Measurements from ENCODE around the gene CACNB2. TPM values are rescaled to one million over a fixed set of nuclear protein-coding genes. Genes with fewer than 3 reads are reported as not detected.

Gene CACNB2
- total and polyA plus RNA-seq, 2 of the 13 experiments (the other 11 are each of a cell fraction or from before 2014, with no cell fraction given) = not detected

GRCh38 chr10:18368273-18368672, 228.0 kb downstream of the CACNB2 start:
- Histone ChIP-seq H3K4me3 (replicated peaks in 1 of 3; ENCODE audit: insufficient read depth in 1 of 3, low read depth in 2 of 3, low read length in 3 of 3) (no peak overlapping the region), H3K36me3 (replicated peaks in 1 of 2; ENCODE audit: control insufficient read depth in 1 of 2, insufficient read depth in 2 of 2, low read length in 2 of 2) (no peaks in the 10 kb centered on the region), H3K4me2 (ENCODE audit: low read depth, low read length) (no peak overlapping the region), H3K27me3 (ENCODE audit: control insufficient read depth in 1 of 2, insufficient read depth in 2 of 2, low read length in 2 of 2) (no peaks in the 10 kb centered on the region), H4K20me1 (ENCODE audit: insufficient read depth, low read length) (no peaks in the 10 kb centered on the region), H3K9ac (ENCODE audit: insufficient read depth, low read depth, low read length) (no peak overlapping the region), H3K4me1 (ENCODE audit: insufficient read depth, low read length) (no peaks in the 10 kb centered on the region), H3K79me2 (ENCODE audit: insufficient read depth, low read length) (no peaks in the 10 kb centered on the region), H3K27ac (ENCODE audit: extremely low read length, insufficient read depth, low read length) (no peak overlapping the region), H2AFZ (ENCODE audit: low read length) (no peak overlapping the region), H3K9me3 (ENCODE audit: low read length) (no peaks in the 10 kb centered on the region)
- in situ Hi-C loops (cut with HindIII; ENCODE audit: extremely low pct_ligation_motif_present, low pct_unique_long_range_greater_than_20kb) = no loop called here
- intact Hi-C loops (cut with micrococcal nuclease; ENCODE audit: unreplicated experiment) = no loop called here
- ChIA-PET CTCF (ENCODE audit: low intra/inter-chr PET ratio, low total read pairs) (no interaction called here), POLR2A (no interaction called here)
- WGBS (ENCODE audit: low lambda C conversion rate) = 8% methylated on average over 3 of the region's 3 CpGs
- no peak for TF ChIP-seq KDM3A (CRISPR knock-in tag; IDR thresholded peaks at IDR 0.05; ENCODE audit: low read depth)
- no peak for TF ChIP-seq ZSCAN22 (CRISPR knock-in tag; IDR thresholded peaks at IDR 0.05)
- TF ChIP-seq ZNF589 (CRISPR knock-in tag; conservative IDR thresholded peaks at IDR 0.05) = no peak
- no peak for TF ChIP-seq CCDC6 (CRISPR knock-in tag; IDR thresholded peaks at IDR 0.05)
- TF ChIP-seq SOX13 (IDR thresholded peaks at IDR 0.05) = no peak
- TF ChIP-seq SOX13 (CRISPR knock-in tag; conservative IDR thresholded peaks at IDR 0.05 in 1 of 2, IDR thresholded peaks at IDR 0.05 in 1 of 2) = no peak
- TF ChIP-seq ZFP1 (CRISPR knock-in tag; IDR thresholded peaks at IDR 0.05) = no peak
- TF ChIP-seq ZNF263 (CRISPR knock-in tag; IDR thresholded peaks at IDR 0.05) = no peak
- TF ChIP-seq TERF1 (CRISPR knock-in tag; IDR thresholded peaks at IDR 0.05) = no peak
- TF ChIP-seq ZNF775 (CRISPR knock-in tag; IDR thresholded peaks at IDR 0.05; ENCODE audit: borderline replicate concordance) = no peak
- TF ChIP-seq GZF1 (CRISPR knock-in tag; IDR thresholded peaks at IDR 0.05) = no peak
- no peak for TF ChIP-seq TBL1XR1 (IDR thresholded peaks at IDR 0.05; ENCODE audit: borderline replicate concordance, low read length, partially characterized antibody)
- TF ChIP-seq ZSCAN31 (CRISPR knock-in tag; IDR thresholded peaks at IDR 0.05; ENCODE audit: low read depth) = no peak
- TF ChIP-seq ELF3 (CRISPR knock-in tag; IDR thresholded peaks at IDR 0.05) = no peak
- TF ChIP-seq NFE2L2 (IDR thresholded peaks at IDR 0.05; ENCODE audit: low read length) = no peak
- TF ChIP-seq SNAPC2 (CRISPR knock-in tag; IDR thresholded peaks at IDR 0.05) = no peak
- TF ChIP-seq GATA4 (IDR thresholded peaks at IDR 0.05; ENCODE audit: borderline replicate concordance, low read depth) = no peak
- TF ChIP-seq HOXA3 (CRISPR knock-in tag; IDR thresholded peaks at IDR 0.05) = no peak
- FAIRE-seq = no peak
- no TSS peak for BruUV-seq (replicated peaks)
- no peak for DNase-seq (ENCODE audit: low spot score)
- ATAC-seq = no peak
